ENCODE results near the gene IFITM1. TPM values are rescaled to one million over a fixed set of nuclear protein-coding genes. Genes with fewer than 3 reads are reported as not detected.

The IFITM1 gene
- total and polyA plus RNA-seq, 2 of the 8 experiments (the other 6 are each of a cell fraction or from before 2014, with no cell fraction given): 394 to 1,464 TPM

DNA sequence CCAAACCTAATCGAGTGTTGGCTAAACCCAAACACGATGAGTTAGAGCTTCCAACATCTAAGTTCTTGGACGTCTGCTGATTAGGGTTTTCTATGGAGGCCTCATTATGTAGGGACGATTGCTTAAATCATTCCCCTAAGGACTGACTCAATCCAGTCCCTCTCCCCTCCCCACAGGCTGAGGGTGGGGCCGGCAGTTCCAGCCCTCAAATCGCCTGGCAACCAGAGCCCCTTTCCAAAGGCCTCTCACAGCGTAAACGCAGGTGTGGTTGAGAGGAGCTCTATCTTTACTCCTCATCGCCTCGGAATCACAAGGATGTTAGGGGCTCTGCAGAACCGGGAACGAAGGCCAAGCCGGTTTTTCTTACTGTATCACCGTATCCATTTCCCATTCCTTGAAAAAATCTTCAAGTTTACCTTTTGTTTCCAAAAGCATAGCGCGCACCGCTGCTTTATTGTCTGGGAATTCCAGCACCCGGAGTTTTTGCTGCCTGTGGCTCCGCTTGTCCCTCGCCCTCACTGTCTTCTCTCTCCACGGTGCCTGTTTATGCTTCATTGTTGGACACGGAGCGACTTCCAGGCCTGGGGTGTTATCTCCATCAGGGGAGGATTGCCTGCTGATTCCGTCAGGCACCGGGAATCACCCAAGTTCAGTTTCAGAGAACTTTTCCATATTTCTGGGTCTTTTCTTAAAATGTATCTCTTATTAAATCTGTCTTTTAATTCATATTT lies 20.6 kb downstream of the IFITM1 start (continued):
- no peak for TF ChIP-seq PHF8 (conservative IDR thresholded peaks at IDR 0.05; ENCODE audit: low read depth, low read length)
- TF ChIP-seq, protein P1, sequence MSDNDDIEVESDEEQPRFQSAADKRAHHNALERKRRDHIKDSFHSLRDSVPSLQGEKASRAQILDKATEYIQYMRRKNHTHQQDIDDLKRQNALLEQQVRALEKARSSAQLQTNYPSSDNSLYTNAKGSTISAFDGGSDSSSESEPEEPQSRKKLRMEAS (IDR thresholded peaks at IDR 0.05): no peak
- peak; percentile 74 for TF ChIP-seq TAF1 (IDR thresholded peaks at IDR 0.05; ENCODE audit: low read depth, low read length)
- TF ChIP-seq HDAC6 (IDR thresholded peaks at IDR 0.05; ENCODE audit: low read depth, low read length): no peak
- TF ChIP-seq JUND (IDR thresholded peaks at IDR 0.05; ENCODE audit: low read length): no peak
- no peak for TF ChIP-seq SIX5 (IDR thresholded peaks at IDR 0.05; ENCODE audit: low read depth, low read length)
- TF ChIP-seq SIN3A (conservative IDR thresholded peaks at IDR 0.05 in 1 of 2, IDR thresholded peaks at IDR 0.05 in 1 of 2; ENCODE audit: low read depth in 1 of 2, low read length in 2 of 2): no peak
- no peak for TF ChIP-seq FOSL1 (IDR thresholded peaks at IDR 0.05; ENCODE audit: insufficient read depth, low read depth, low read length)
- TF ChIP-seq RFX5 (IDR thresholded peaks at IDR 0.05; ENCODE audit: borderline replicate concordance, low read depth, low read length): no peak
- TF ChIP-seq CREB1 (IDR thresholded peaks at IDR 0.05): no peak
- TF ChIP-seq HDAC2 (IDR thresholded peaks at IDR 0.05; ENCODE audit: borderline replicate concordance in 1 of 2, low read depth in 2 of 2, low read length in 2 of 2): no peak
- TF ChIP-seq SAP30 (IDR thresholded peaks at IDR 0.05; ENCODE audit: insufficient read depth, insufficient replicate concordance, low read length): no peak
- no peak for TF ChIP-seq POU5F1 (IDR thresholded peaks at IDR 0.05; ENCODE audit: low read depth, low read length)
- no peak for TF ChIP-seq SP2 (IDR thresholded peaks at IDR 0.05; ENCODE audit: low read length)
- TF ChIP-seq YY1 (IDR thresholded peaks at IDR 0.05; ENCODE audit: low read depth, low read length): no peak
- TF ChIP-seq CHD1 (IDR thresholded peaks at IDR 0.05; ENCODE audit: low read depth, low read length): no peak
- TF ChIP-seq MAFK (IDR thresholded peaks at IDR 0.05; ENCODE audit: low read depth, low read length): no peak
- no peak for TF ChIP-seq NRF1 (IDR thresholded peaks at IDR 0.05; ENCODE audit: low read depth, low read length)
- TF ChIP-seq SIRT6 (IDR thresholded peaks at IDR 0.05; ENCODE audit: low read length): no peak
- TF ChIP-seq CTBP2 (IDR thresholded peaks at IDR 0.05; ENCODE audit: borderline replicate concordance, insufficient read depth, insufficient read length, low read length): no peak
- peak; percentile 62; the same call in 1 of the 2 replicates for TF ChIP-seq POLR2AphosphoS5 (IDR thresholded peaks at IDR 0.05; ENCODE audit: low read depth, low read length)
- no peak for TF ChIP-seq EZH2 (IDR thresholded peaks at IDR 0.05; ENCODE audit: low read depth, low read length, severe bottlenecking)
- no peak for TF ChIP-seq KDM4A (IDR thresholded peaks at IDR 0.05; ENCODE audit: low read depth, low read length, severe bottlenecking)
- 0 out of 2 replicates have a peak, but pooled peaks have one; percentile 51 for TF ChIP-seq TCF12 (IDR thresholded peaks at IDR 0.05; ENCODE audit: low read depth, low read length)
- no peak for TF ChIP-seq BCL11A (IDR thresholded peaks at IDR 0.05; ENCODE audit: low read depth in 2 of 2, low read length in 2 of 2)
